Smooth muscle cell (in vitro differentiated cells): ENCODE results near the gene SERPINB5. TPM values are rescaled to one million over a fixed set of nuclear protein-coding genes. Genes with fewer than 3 reads are reported as not detected.

Experiments
- DNase-seq: peaks from one replicate; lab custom pipeline; 2025; ENCODE audit not compliant: unreplicated experiment; lab: John Stamatoyannopoulos, UW
- H2AFZ ChIP-seq: fragments of 200-600 bp; sonication (generic); 2 replicates; pipeline ENCODE4 v1.6.0; 2016; ENCODE audit warnings: antibody characterized with exemption, low read depth, mild to moderate bottlenecking
- H3F3A ChIP-seq: fragments of 200-600 bp; sonication (generic); 2 replicates; pipeline ENCODE4 v1.6.0; 2017; ENCODE audit warnings: antibody characterized with exemption, low read depth
- H3K27ac ChIP-seq: fragments of 200-600 bp; sonication (generic); 2 replicates; pipeline ENCODE4 v1.5.1; 2016; ENCODE audit warnings: low read depth, mild to moderate bottlenecking
- H3K27me3 ChIP-seq: fragments of 200-600 bp; sonication (generic); 2 replicates; pipeline ENCODE4 v1.6.1; 2016; ENCODE audit warnings: low read depth, mild to moderate bottlenecking
- H3K36me3 ChIP-seq: fragments of 200-600 bp; sonication (generic); 2 replicates; pipeline ENCODE4 v1.5.1; 2016; ENCODE audit warnings: low read depth
- H3K4me1 ChIP-seq: fragments of 200-600 bp; sonication (generic); 2 replicates; pipeline ENCODE4 v1.5.1; 2016; ENCODE audit warnings: low read depth
- H3K4me2 ChIP-seq: fragments of 200-600 bp; sonication (generic); 2 replicates; pipeline ENCODE4 v1.6.0; 2016; ENCODE audit warnings: mild to moderate bottlenecking
- H3K4me3 ChIP-seq: fragments of 200-600 bp; sonication (generic); 2 replicates; pipeline ENCODE4 v1.5.1; 2016; ENCODE audit warnings: mild to moderate bottlenecking
- H3K79me2 ChIP-seq: fragments of 200-600 bp; sonication (generic); 2 replicates; pipeline ENCODE4 v1.6.0; 2016; ENCODE audit warnings: low read depth, mild to moderate bottlenecking
- H3K9ac ChIP-seq: fragments of 200-600 bp; sonication (generic); 2 replicates; pipeline ENCODE4 v1.6.0; 2016; ENCODE audit warnings: low read depth
- H3K9me3 ChIP-seq: fragments of 200-600 bp; sonication (generic); replicated peaks from 2 replicates; pipeline ENCODE4 v1.5.1; 2016; ENCODE audit warnings: low read depth
- H4K20me1 ChIP-seq: fragments of 200-600 bp; sonication (generic); 2 replicates; pipeline ENCODE4 v1.6.0; 2016; ENCODE audit warnings: low read depth
- WGBS: methylation state at CpG from one replicate; pipeline ENCODE4 v1.1.7; 2016; ENCODE audit warnings: low lambda C conversion rate; 5-methylcytosine and 5-hydroxymethylcytosine counted together
- polyA plus RNA-seq: library from polyadenylated mRNA; unstranded; fragments of >200 nt; fragmentation: Nextera tagmentation; extraction: Ambion mirVana; gene quantifications from 2 replicates; pipeline ENCODE4 v1.2.1, GENCODE V29; 2016
- total RNA-seq: library from RNA; depleted of rRNA; stranded (reverse); fragments of >200 nt; gene quantifications from 2 replicates; pipeline ENCODE4 v1.2.3, GENCODE V29; 2014
- TF ChIP-seq, protein P1 (sequence below): fragments of 200-600 bp; sonication (generic); IDR thresholded peaks from 2 replicates; pipeline ENCODE4 v1.5.1; 2017; ENCODE audit warnings: borderline replicate concordance, mild to moderate bottlenecking, antibody characterized with exemption; ENCODE audit not compliant: insufficient read depth, poor library complexity, severe bottlenecking

The SERPINB5 gene
- total and polyA plus RNA-seq, 2 experiments from 2014 or later = 7.6 to 26.8 TPM

DNA sequence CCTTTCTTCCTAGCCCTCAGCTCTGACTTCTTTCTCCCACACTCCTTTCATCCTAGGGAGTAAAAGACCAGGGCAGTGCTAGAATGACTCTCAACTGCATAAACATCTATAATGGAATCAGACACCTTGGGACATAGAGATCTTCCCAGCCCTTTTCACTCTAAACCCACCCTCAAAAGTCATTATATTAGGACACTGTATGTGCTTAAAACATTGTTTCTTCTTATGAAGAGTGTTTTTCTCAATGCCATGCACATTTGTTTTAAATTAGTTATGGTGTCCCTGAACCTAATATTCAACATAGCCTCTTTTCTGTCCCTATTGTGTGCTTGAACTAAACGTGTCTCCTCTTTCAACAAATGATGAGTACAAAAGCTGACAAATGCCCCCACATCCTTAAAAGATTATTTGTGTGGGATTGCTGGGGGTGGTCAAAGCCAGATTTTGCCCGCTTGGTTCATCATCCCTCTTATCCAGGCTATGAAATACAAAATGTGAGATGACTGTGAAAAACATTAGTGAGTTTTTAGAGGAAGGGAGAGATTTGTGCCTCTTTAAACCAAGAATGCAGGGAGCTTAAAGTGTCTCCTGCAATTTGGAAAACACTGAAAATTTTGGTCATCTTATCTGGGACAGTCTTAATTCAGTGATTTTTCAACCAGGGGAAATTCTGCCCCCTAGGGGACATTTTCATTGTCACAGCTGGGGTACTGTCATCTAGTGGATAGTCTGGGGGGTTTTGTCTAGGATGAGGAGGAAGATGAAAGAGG is 29.0 kb downstream of the SERPINB5 start:
- H3K4me1 ChIP-seq = no peaks in the 10 kb centered on the region
- 33% methylated on average over 2 of the region's 2 CpGs for WGBS
- no peak overlapping the region for H3K4me3 ChIP-seq
- no peak overlapping the region for H3K4me2 ChIP-seq
- no peak overlapping the region for H2AFZ ChIP-seq
- no peaks in the 10 kb centered on the region for H3K9me3 ChIP-seq
- H4K20me1 ChIP-seq = no peaks in the 10 kb centered on the region
- no peak for DNase-seq
- TF ChIP-seq, protein P1, sequence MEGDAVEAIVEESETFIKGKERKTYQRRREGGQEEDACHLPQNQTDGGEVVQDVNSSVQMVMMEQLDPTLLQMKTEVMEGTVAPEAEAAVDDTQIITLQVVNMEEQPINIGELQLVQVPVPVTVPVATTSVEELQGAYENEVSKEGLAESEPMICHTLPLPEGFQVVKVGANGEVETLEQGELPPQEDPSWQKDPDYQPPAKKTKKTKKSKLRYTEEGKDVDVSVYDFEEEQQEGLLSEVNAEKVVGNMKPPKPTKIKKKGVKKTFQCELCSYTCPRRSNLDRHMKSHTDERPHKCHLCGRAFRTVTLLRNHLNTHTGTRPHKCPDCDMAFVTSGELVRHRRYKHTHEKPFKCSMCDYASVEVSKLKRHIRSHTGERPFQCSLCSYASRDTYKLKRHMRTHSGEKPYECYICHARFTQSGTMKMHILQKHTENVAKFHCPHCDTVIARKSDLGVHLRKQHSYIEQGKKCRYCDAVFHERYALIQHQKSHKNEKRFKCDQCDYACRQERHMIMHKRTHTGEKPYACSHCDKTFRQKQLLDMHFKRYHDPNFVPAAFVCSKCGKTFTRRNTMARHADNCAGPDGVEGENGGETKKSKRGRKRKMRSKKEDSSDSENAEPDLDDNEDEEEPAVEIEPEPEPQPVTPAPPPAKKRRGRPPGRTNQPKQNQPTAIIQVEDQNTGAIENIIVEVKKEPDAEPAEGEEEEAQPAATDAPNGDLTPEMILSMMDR = peak; percentile 58
- H3K27me3 ChIP-seq = no peaks in the 10 kb centered on the region
- no peaks in the 10 kb centered on the region for H3F3A ChIP-seq
- no peak overlapping the region for H3K9ac ChIP-seq
- H3K27ac ChIP-seq = no peak overlapping the region
- H3K36me3 ChIP-seq = no peaks in the 10 kb centered on the region
- no peaks in the 10 kb centered on the region for H3K79me2 ChIP-seq

GRCh38 chr18:63506336-63506646 is 29.5 kb downstream of the SERPINB5 start:
- H3K79me2 ChIP-seq = no peaks in the 10 kb centered on the region
- DNase-seq = no peak
- no peak overlapping the region for H2AFZ ChIP-seq
- H4K20me1 ChIP-seq = no peaks in the 10 kb centered on the region
- H3K9me3 ChIP-seq = no peaks in the 10 kb centered on the region
- no peak overlapping the region for H3K4me2 ChIP-seq
- no peak overlapping the region for H3K4me3 ChIP-seq
- H3K4me1 ChIP-seq = no peaks in the 10 kb centered on the region
- 62% methylated on average over 3 of the region's 3 CpGs for WGBS
- no peaks in the 10 kb centered on the region for H3K36me3 ChIP-seq
- TF ChIP-seq, protein P1 = no peak
- H3K27me3 ChIP-seq = no peaks in the 10 kb centered on the region
- no peaks in the 10 kb centered on the region for H3F3A ChIP-seq
- H3K27ac ChIP-seq = no peak overlapping the region
- H3K9ac ChIP-seq = no peak overlapping the region

DNA sequence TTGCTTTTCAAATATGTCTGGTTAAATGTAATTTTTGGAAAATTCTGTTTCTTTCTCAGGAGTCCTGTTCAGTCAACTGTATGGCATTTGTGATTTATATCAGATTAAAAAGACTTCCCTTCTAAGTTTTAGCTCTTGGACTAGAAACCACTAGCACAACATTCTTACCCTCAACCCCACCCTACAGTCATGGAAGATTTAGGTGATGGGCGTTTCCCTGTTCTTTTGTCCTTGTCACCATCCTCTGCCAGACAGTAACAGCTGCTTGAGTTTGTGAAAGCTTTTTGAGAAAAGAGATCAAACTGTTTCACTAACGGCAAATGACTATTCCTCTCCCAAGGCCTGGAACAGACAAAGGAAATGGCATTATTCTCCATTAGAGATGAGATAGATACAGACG is 31.8 kb downstream of the SERPINB5 start:
- Histone ChIP-seq H3K27me3 (no peaks in the 10 kb centered on the region), H2AFZ (no peak overlapping the region), H3K4me2 (no peak overlapping the region), H3K27ac (no peak overlapping the region), H3K79me2 (no peaks in the 10 kb centered on the region), H3K9ac (no peak overlapping the region), H3K36me3 (no peaks in the 10 kb centered on the region), H3F3A (no peaks in the 10 kb centered on the region), H3K9me3 (no peaks in the 10 kb centered on the region), H3K4me3 (no peak overlapping the region), H4K20me1 (no peaks in the 10 kb centered on the region), H3K4me1 (no peaks in the 10 kb centered on the region)
- DNase-seq = no peak
- TF ChIP-seq, protein P1 = no peak
- WGBS = 71% methylated on average over 3 of the region's 3 CpGs

DNA sequence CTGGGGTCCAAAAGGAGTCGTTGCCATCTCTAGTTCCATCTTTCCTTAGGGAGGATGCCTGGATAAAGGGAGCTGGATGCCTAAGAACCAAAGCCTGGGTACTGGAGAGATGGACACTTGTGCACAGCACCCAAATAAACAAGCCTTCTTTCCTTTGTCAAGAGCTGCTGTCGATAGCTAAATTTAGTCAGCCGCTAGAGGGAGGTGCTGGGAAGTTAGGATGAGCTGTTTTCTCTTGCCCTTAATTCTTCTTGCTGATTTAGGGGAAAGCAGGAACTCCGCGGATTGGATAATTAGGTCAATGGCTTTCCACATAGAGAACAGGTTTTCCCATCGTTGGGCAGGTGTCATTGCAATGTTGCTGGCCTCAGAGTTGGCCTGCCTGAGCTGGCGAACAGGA is 34.5 kb downstream of the SERPINB5 start:
- H2AFZ ChIP-seq = no peak overlapping the region
- TF ChIP-seq, protein P1 = peak; percentile 61
- H3K27ac ChIP-seq = no peak overlapping the region
- H3K4me3 ChIP-seq = no peak overlapping the region
- no peaks in the 10 kb centered on the region for H4K20me1 ChIP-seq
- H3K4me2 ChIP-seq = no peak overlapping the region
- H3K79me2 ChIP-seq = no peaks in the 10 kb centered on the region
- H3K4me1 ChIP-seq = no peaks in the 10 kb centered on the region
- H3K9ac ChIP-seq = no peak overlapping the region
- no peak for DNase-seq
- H3K9me3 ChIP-seq = no peaks in the 10 kb centered on the region
- WGBS = 18% methylated on average over 7 of the region's 7 CpGs
- H3F3A ChIP-seq = no peaks in the 10 kb centered on the region
- H3K36me3 ChIP-seq = no peaks in the 10 kb centered on the region
- H3K27me3 ChIP-seq = no peaks in the 10 kb centered on the region
